Trophoblast cell (in vitro differentiated cells and primary cell): ENCODE data around the gene MGRN1.

Source experiments
- DNase-seq, 2 donors: peaks; one replicate each; pipeline ENCODE4 v3.0.0-alpha.2; 2016
- H2AFZ ChIP-seq: 2 replicates; pipeline ENCODE4 v1.6.1; 2013; ENCODE audit warnings: low read length, moderate library complexity, mild to moderate bottlenecking; ENCODE audit not compliant: insufficient read depth, poor library complexity
- H2AK5ac ChIP-seq: 2 replicates; pipeline ENCODE4 v1.6.1; 2013; ENCODE audit warnings: mild to moderate bottlenecking, low read length
- H2BK120ac ChIP-seq: 2 replicates; pipeline ENCODE4 v1.6.1; 2013; ENCODE audit warnings: low read length, mild to moderate bottlenecking, moderate library complexity; ENCODE audit not compliant: insufficient read depth, poor library complexity
- H2BK12ac ChIP-seq: 2 replicates; pipeline ENCODE4 v1.6.1; 2013; ENCODE audit warnings: mild to moderate bottlenecking, low read length, moderate library complexity
- H2BK5ac ChIP-seq: 2 replicates; pipeline ENCODE4 v1.6.1; 2013; ENCODE audit warnings: low read length, low read depth, moderate library complexity, mild to moderate bottlenecking; ENCODE audit not compliant: poor library complexity
- H3K14ac ChIP-seq: 2 replicates; pipeline ENCODE4 v1.6.1; 2013; ENCODE audit warnings: mild to moderate bottlenecking, low read length
- H3K18ac ChIP-seq: 2 replicates; pipeline ENCODE4 v1.6.1; 2013; ENCODE audit warnings: mild to moderate bottlenecking, low read length
- H3K23ac ChIP-seq: 2 replicates; pipeline ENCODE4 v1.6.1; 2013; ENCODE audit warnings: low read length
- H3K27ac ChIP-seq: 2 replicates; pipeline ENCODE4 v1.5.1; 2013; ENCODE audit warnings: low read depth, mild to moderate bottlenecking, inconsistent platforms, low read length, moderate library complexity
- H3K27me3 ChIP-seq: 2 replicates; pipeline ENCODE4 v1.6.1; 2013; ENCODE audit warnings: inconsistent platforms, mild to moderate bottlenecking, low read length, moderate library complexity; ENCODE audit not compliant: insufficient read depth
- H3K36me3 ChIP-seq, 2 experiments: 1 replicate in 1 of 2; 2 replicates in 1 of 2; pipeline ENCODE4 v1.6.1; 2013; ENCODE audit warnings: low read length in 2 of 2, mild to moderate bottlenecking in 2 of 2, moderate library complexity in 1 of 2; ENCODE audit not compliant: insufficient read depth in 2 of 2, control insufficient read depth in 1 of 2
- H3K4ac ChIP-seq: 2 replicates; pipeline ENCODE4 v1.6.1; 2013; ENCODE audit warnings: low read depth, mild to moderate bottlenecking, low read length, moderate library complexity
- H3K4me1 ChIP-seq, 2 experiments: 1 replicate in 1 of 2; 2 replicates in 1 of 2; pipeline ENCODE4 v1.6.1; 2013; ENCODE audit warnings: low read length in 2 of 2, mild to moderate bottlenecking in 2 of 2, moderate library complexity in 1 of 2; ENCODE audit not compliant: insufficient read depth in 2 of 2, control insufficient read depth in 1 of 2
- H3K4me2 ChIP-seq: 2 replicates; pipeline ENCODE4 v1.6.1; 2013; ENCODE audit warnings: inconsistent platforms, mild to moderate bottlenecking, low read length, moderate library complexity
- H3K4me3 ChIP-seq: 2 replicates; pipeline ENCODE4 v1.5.1; 2013; ENCODE audit warnings: mild to moderate bottlenecking, low read depth, low read length, inconsistent platforms
- H3K79me1 ChIP-seq: one replicate; pipeline ENCODE4 v1.6.1; 2013; ENCODE audit warnings: low read length
- H3K79me2 ChIP-seq: 2 replicates; pipeline ENCODE4 v1.6.1; 2013; ENCODE audit warnings: low read length, mild to moderate bottlenecking; ENCODE audit not compliant: control insufficient read depth, insufficient read depth, poor library complexity
- H3K9ac ChIP-seq: 2 replicates; pipeline ENCODE4 v1.6.1; 2013; ENCODE audit warnings: mild to moderate bottlenecking, low read length
- H3K9me3 ChIP-seq: 2 replicates; pipeline ENCODE4 v1.6.1; 2013; ENCODE audit warnings: low read depth, mild to moderate bottlenecking, control low read depth, inconsistent platforms, low read length; ENCODE audit not compliant: insufficient read depth
- H4K12ac ChIP-seq: 2 replicates; pipeline ENCODE4 v1.6.1; 2013; ENCODE audit warnings: low read depth, mild to moderate bottlenecking, low read length, moderate library complexity
- H4K8ac ChIP-seq: 2 replicates; pipeline ENCODE4 v1.6.1; 2013; ENCODE audit warnings: low read depth, mild to moderate bottlenecking, low read length, moderate library complexity
- H4K91ac ChIP-seq: one replicate; pipeline ENCODE4 v1.6.1; 2013; ENCODE audit warnings: low read depth, mild to moderate bottlenecking, low read length, moderate library complexity
- WGBS: extraction: QIAGEN DNeasy Blood & Tissue Kit; methylation state at CpG from one replicate; pipeline ENCODE4 v1.1.7; 2013; ENCODE audit warnings: missing lambda C conversion rate; ENCODE audit not compliant: insufficient read length, insufficient coverage; ENCODE audit errors: extremely low coverage; 5-methylcytosine and 5-hydroxymethylcytosine counted together

Gene MGRN1

GRCh38 chr16:4680673-4681470 is 56.2 kb downstream of the MGRN1 start:
- Histone ChIP-seq H3K27me3 (no peaks in the 10 kb centered on the region), H2BK5ac (no peak overlapping the region), H3K4me2 (no peak overlapping the region), H4K91ac (peak overlapping the region; percentile 53), H3K27ac (no peak overlapping the region), H3K9ac (no peak overlapping the region), H3K4me3 (no peak overlapping the region), H3K14ac (no peak overlapping the region), H2AK5ac (no peak overlapping the region), H4K12ac (no peak overlapping the region), H3K36me3 (peaks cover 55% of the 10 kb centered on the region in 2 experiments), H2AFZ (no peak overlapping the region), H2BK120ac (no peak overlapping the region), H3K4me1 (peaks cover 23 to 26% of the 10 kb centered on the region in 2 experiments), H2BK12ac (no peak overlapping the region), H3K4ac (no peak overlapping the region), H3K23ac (no peak overlapping the region), H3K18ac (no peak overlapping the region), H3K9me3 (no peaks in the 10 kb centered on the region), H3K79me2 (peaks cover 2% of the 10 kb centered on the region), H3K79me1 (peaks cover 10% of the 10 kb centered on the region), H4K8ac (no peak overlapping the region)
- DNase-seq = no peak
- WGBS = no CpG with 5 or more reads among the region's 26 CpGs

GRCh38 chr16:4681471-4682083 is 57.0 kb downstream of the MGRN1 start:
- DNase-seq = no peak
- Histone ChIP-seq H3K4me1 (peaks cover 18 to 20% of the 10 kb centered on the region in 2 experiments), H4K12ac (no peak overlapping the region), H3K4ac (no peak overlapping the region), H3K27ac (no peak overlapping the region), H4K91ac (no peak overlapping the region), H3K4me3 (no peak overlapping the region), H3K14ac (no peak overlapping the region), H2BK5ac (no peak overlapping the region), H3K23ac (no peak overlapping the region), H2AFZ (no peak overlapping the region), H3K79me2 (peaks cover 2% of the 10 kb centered on the region), H3K27me3 (no peaks in the 10 kb centered on the region), H3K36me3 (peaks cover 62% of the 10 kb centered on the region in 2 experiments), H3K4me2 (no peak overlapping the region), H3K9me3 (no peaks in the 10 kb centered on the region), H3K9ac (no peak overlapping the region), H3K79me1 (peaks cover 5% of the 10 kb centered on the region), H2BK120ac (no peak overlapping the region), H3K18ac (no peak overlapping the region), H2BK12ac (no peak overlapping the region), H2AK5ac (no peak overlapping the region), H4K8ac (no peak overlapping the region)
- no CpG with 5 or more reads among the region's 39 CpGs for WGBS

GRCh38 chr16:4682084-4682591 is 57.5 kb downstream of the MGRN1 start:
- H3K9ac ChIP-seq = no peak overlapping the region

DNA sequence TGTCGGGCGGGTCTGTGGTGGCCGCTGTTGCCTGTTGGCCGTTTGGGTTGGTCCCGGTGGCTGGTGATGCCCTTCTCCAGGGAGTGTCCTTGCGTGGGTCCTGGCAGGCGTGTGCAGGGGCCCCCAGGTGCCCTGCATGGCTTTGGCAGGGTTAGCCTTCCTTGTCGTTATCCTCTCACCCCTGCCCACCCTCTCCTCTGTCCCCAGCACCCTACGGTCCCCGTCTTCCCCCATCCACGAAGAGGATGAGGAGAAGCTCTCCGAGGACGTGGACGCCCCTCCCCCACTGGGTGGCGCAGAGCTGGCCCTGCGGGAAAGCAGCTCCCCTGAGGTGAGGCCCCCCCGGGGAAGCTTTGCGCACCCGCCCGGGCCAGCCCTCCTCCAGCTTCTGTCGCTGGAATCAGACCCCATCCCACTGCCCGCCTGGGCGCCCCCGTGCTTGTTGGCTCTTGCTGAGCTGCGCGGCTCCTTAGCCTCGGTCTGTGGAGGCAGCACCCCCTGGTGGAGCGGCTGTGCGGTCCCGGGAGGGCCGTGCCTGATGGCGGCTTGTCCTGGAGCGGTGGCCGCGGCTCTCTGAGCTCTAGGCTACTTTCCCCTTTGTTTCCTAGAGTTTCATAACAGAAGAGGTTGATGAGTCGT is 58.1 kb downstream of the MGRN1 start:
- Histone ChIP-seq H3K9ac (no peak overlapping the region), H2AFZ (no peak overlapping the region), H3K9me3 (no peaks in the 10 kb centered on the region), H4K12ac (no peak overlapping the region), H3K27ac (no peak overlapping the region), H3K79me1 (peaks cover 3% of the 10 kb centered on the region), H3K4me1 (peaks cover 14 to 16% of the 10 kb centered on the region in 2 experiments), H4K91ac (no peak overlapping the region), H3K23ac (no peak overlapping the region), H3K79me2 (peaks cover 2% of the 10 kb centered on the region), H3K27me3 (no peaks in the 10 kb centered on the region), H3K36me3 (peaks cover 70 to 74% of the 10 kb centered on the region in 2 experiments), H3K4ac (no peak overlapping the region), H2AK5ac (no peak overlapping the region), H3K18ac (no peak overlapping the region), H3K14ac (no peak overlapping the region), H2BK120ac (no peak overlapping the region), H4K8ac (no peak overlapping the region), H2BK5ac (no peak overlapping the region), H3K4me3 (no peak overlapping the region), H2BK12ac (no peak overlapping the region), H3K4me2 (no peak overlapping the region)
- peak in 1 of 2 donors; percentile 65 for DNase-seq
- WGBS = no CpG with 5 or more reads among the region's 36 CpGs

More at GRCh38 chr16:4682084-4682591, 57.5 kb downstream of the MGRN1 start:
- H3K4ac ChIP-seq = no peak overlapping the region
- H3K27me3 ChIP-seq = no peaks in the 10 kb centered on the region
- peaks cover 3% of the 10 kb centered on the region for H3K79me1 ChIP-seq
- no CpG with 5 or more reads among the region's 26 CpGs for WGBS
- H3K18ac ChIP-seq = no peak overlapping the region
- H3K4me3 ChIP-seq = no peak overlapping the region
- H2BK120ac ChIP-seq = no peak overlapping the region
- H2AK5ac ChIP-seq = no peak overlapping the region
- no peak for DNase-seq
- H3K79me2 ChIP-seq = peaks cover 2% of the 10 kb centered on the region
- H3K23ac ChIP-seq = no peak overlapping the region
- H2AFZ ChIP-seq = no peak overlapping the region
- no peak overlapping the region for H3K4me2 ChIP-seq
- H3K36me3 ChIP-seq = peaks cover 64 to 68% of the 10 kb centered on the region in 2 experiments
- no peak overlapping the region for H3K27ac ChIP-seq
- H3K4me1 ChIP-seq = peaks cover 14 to 16% of the 10 kb centered on the region in 2 experiments
- no peaks in the 10 kb centered on the region for H3K9me3 ChIP-seq
- H2BK12ac ChIP-seq = no peak overlapping the region
- H2BK5ac ChIP-seq = no peak overlapping the region
- no peak overlapping the region for H3K14ac ChIP-seq
- H4K91ac ChIP-seq = no peak overlapping the region
- no peak overlapping the region for H4K8ac ChIP-seq
- H4K12ac ChIP-seq = no peak overlapping the region
